Thoracic aorta (tissue), 2 donors: ENCODE data around the gene GSG1. TPM values are rescaled to one million over a fixed set of nuclear protein-coding genes. Genes with fewer than 3 reads are reported as not detected.
"Not testable (repeated sequence)": the region's sequence is repeated elsewhere in the genome, so short reads cannot be mapped to it uniquely, and the experiment has no call there.

Experiments
- ATAC-seq: fragments of 150-250 bp; one replicate; pipeline ENCODE4 v1.8.0; 2017; ENCODE audit warnings: low read depth; ENCODE audit not compliant: insufficient number of reproducible peaks, low FRiP score
- DNase-seq: peaks from one replicate; pipeline ENCODE4 v3.0.0-alpha.2; 2020; ENCODE audit warnings: low spot score
- H3K27ac ChIP-seq, 2 donors: fragments of 200-600 bp; sonication (generic); 1 replicate in 1 of 2; 2 replicates in 1 of 2; pipeline ENCODE4 v1.5.1; 2016; ENCODE audit warnings: mild to moderate bottlenecking in 2 of 2, moderate library complexity in 2 of 2
- H3K27me3 ChIP-seq: fragments of 200-600 bp; sonication (generic); replicated peaks from 2 replicates; pipeline ENCODE4 v1.6.0; 2016; ENCODE audit warnings: mild to moderate bottlenecking; ENCODE audit not compliant: insufficient read depth
- H3K36me3 ChIP-seq: fragments of 200-600 bp; sonication (generic); one replicate; pipeline ENCODE4 v1.5.1; 2016
- H3K4me1 ChIP-seq, 2 donors: fragments of 200-600 bp; sonication (generic); 1 replicate in 1 of 2; 2 replicates in 1 of 2; pipeline versions ENCODE4 v1.5.1 to v1.6.0; 2016; ENCODE audit warnings: low read depth in 2 of 2, mild to moderate bottlenecking in 1 of 2; ENCODE audit not compliant: control insufficient read depth in 1 of 2
- H3K4me3 ChIP-seq: fragments of 200-600 bp; sonication (generic); 2 replicates; pipeline ENCODE4 v1.5.1; 2016; ENCODE audit warnings: mild to moderate bottlenecking
- H3K9me3 ChIP-seq: fragments of 200-600 bp; sonication (generic); 2 replicates; pipeline ENCODE4 v1.5.1; 2016
- CTCF ChIP-seq: fragments of 200-600 bp; sonication (generic); IDR thresholded peaks from one replicate; pipeline ENCODE4 v1.5.1; 2019; ENCODE audit warnings: antibody characterized with exemption
- total RNA-seq, 2 donors: library from RNA; depleted of rRNA; stranded (reverse); fragments of >200 nt; gene quantifications; one replicate each; pipeline versions ENCODE4 v1.1.0 to v1.2.3, GENCODE V29; 2016

The GSG1 gene
- total RNA-seq, 2 donors from 2014 or later: not detected

- no peak for DNase-seq
- Histone ChIP-seq H3K27me3 (no peaks in the 10 kb centered on the region), H3K4me1 (peaks cover 0 to 8% of the 10 kb centered on the region in 2 donors), H3K9me3 (no peaks in the 10 kb centered on the region), H3K27ac (no peak overlapping the region), H3K36me3 (peaks cover 7% of the 10 kb centered on the region), H3K4me3 (no peak overlapping the region)
- TF ChIP-seq CTCF: no peak
- no peak for ATAC-seq
Observed at GRCh38 chr12:13062669-13063068, 40.8 kb downstream of the GSG1 start.

GRCh38 chr12:13061377-13061776 lies 42.1 kb downstream of the GSG1 start:
- no peak for ATAC-seq
- H3K36me3 ChIP-seq: peaks cover 7% of the 10 kb centered on the region
- DNase-seq: no peak
- H3K9me3 ChIP-seq: no peaks in the 10 kb centered on the region
- H3K4me3 ChIP-seq: no peak overlapping the region
- no peaks in the 10 kb centered on the region for H3K27me3 ChIP-seq
- H3K4me1 ChIP-seq: peaks cover 0 to 8% of the 10 kb centered on the region in 2 donors
- no peak overlapping the region for H3K27ac ChIP-seq
- TF ChIP-seq CTCF: no peak

- no peak for ATAC-seq
- TF ChIP-seq CTCF: no peak
- no peak for DNase-seq
- H3K27me3 ChIP-seq: no peaks in the 10 kb centered on the region
- H3K4me3 ChIP-seq: no peak overlapping the region
- no peaks in the 10 kb centered on the region for H3K9me3 ChIP-seq
- H3K36me3 ChIP-seq: peaks cover 11% of the 10 kb centered on the region
- peaks cover 0 to 8% of the 10 kb centered on the region in 2 donors for H3K4me1 ChIP-seq
- no peak overlapping the region for H3K27ac ChIP-seq
Observed at GRCh38 chr12:13060581-13060980, 42.9 kb downstream of the GSG1 start.

- H3K4me3 ChIP-seq, H3K36me3 ChIP-seq, ATAC-seq, DNase-seq, H3K9me3 ChIP-seq, H3K27me3 ChIP-seq, H3K4me1 ChIP-seq, H3K27ac ChIP-seq: not testable (repeated sequence)
Observed at GRCh38 chr12:13053617-13054016, 49.9 kb downstream of the GSG1 start.

DNA sequence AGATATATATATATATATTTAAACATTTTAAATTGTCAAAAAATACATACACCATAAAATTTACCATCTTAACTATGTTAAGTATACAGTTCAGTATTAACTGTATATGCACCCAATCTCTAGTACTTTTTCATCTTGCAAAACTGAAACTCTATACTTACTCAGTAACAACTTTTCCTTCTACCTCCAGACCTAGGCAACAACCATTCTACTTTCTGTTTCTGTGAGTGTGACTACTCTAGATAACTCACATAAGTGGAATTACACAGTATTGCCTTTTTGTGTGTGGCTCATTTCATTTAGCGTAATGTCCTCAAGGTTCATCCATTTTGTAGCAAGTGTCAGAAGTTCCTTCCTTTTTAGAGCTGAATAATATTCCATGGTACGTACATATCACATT lies 51.0 kb downstream of the GSG1 start:
- H3K4me3 ChIP-seq: no peak overlapping the region
- H3K27me3 ChIP-seq: no peaks in the 10 kb centered on the region
- no peak for TF ChIP-seq CTCF
- no peak for DNase-seq
- ATAC-seq: no peak
- H3K27ac ChIP-seq: no peak overlapping the region
- H3K9me3 ChIP-seq: peaks cover 7% of the 10 kb centered on the region
- no peaks in the 10 kb centered on the region for H3K4me1 ChIP-seq
- H3K36me3 ChIP-seq: peaks cover 4% of the 10 kb centered on the region

GRCh38 chr12:13049816-13050215 lies 53.7 kb downstream of the GSG1 start:
- Histone ChIP-seq H3K4me1 (peaks cover 0 to 13% of the 10 kb centered on the region in 2 donors), H3K27ac (no peak overlapping the region), H3K27me3 (no peaks in the 10 kb centered on the region), H3K36me3 (no peaks in the 10 kb centered on the region), H3K4me3 (no peak overlapping the region), H3K9me3 (peaks cover 7% of the 10 kb centered on the region)
- no peak for ATAC-seq
- TF ChIP-seq CTCF: no peak
- no peak for DNase-seq
